Measurements from ENCODE around the gene TAS2R42.

TAS2R42 gene

GRCh38 chr12:11186837-11187236 lies at the start of gene TAS2R42:
Gene TAS2R42 (minus strand): TSS chr12:11186937. CDS start chr12:11186937, 0 bp downstream.
- no peak for DNase-seq

GRCh38 chr12:11233532-11233931 lies 46.8 kb upstream of the TAS2R42 start:
- no peak for DNase-seq

GRCh38 chr12:11228296-11228879 lies 41.7 kb upstream of the TAS2R42 start:
- peak; percentile 45 for DNase-seq

- DNase-seq = no peak
These were observed 40.6 kb upstream of the TAS2R42 start for GRCh38 chr12:11227373-11227772.

- no peak for DNase-seq
These were observed 22.4 kb upstream of the TAS2R42 start for GRCh38 chr12:11209113-11209512.

GRCh38 chr12:11204173-11204572 lies 17.4 kb upstream of the TAS2R42 start:
- no peak for DNase-seq

- no peak for DNase-seq
These were observed 16.1 kb upstream of the TAS2R42 start for GRCh38 chr12:11202811-11203210.

- no peak for DNase-seq
These were observed 3.7 kb downstream of the TAS2R42 start for GRCh38 chr12:11183011-11183410.

GRCh38 chr12:11182529-11182928 lies 4.2 kb downstream of the TAS2R42 start:
- DNase-seq = no peak

- DNase-seq = no peak
These were observed 8.5 kb downstream of the TAS2R42 start for GRCh38 chr12:11178250-11178649.

GRCh38 chr12:11174022-11174421 lies 12.7 kb downstream of the TAS2R42 start:
- no peak for DNase-seq

- no peak for DNase-seq
These were observed 14.6 kb downstream of the TAS2R42 start for GRCh38 chr12:11171969-11172675.

- peak; percentile 95 for DNase-seq
These were observed 15.4 kb downstream of the TAS2R42 start, which contains the start of gene SMIM10L1 for GRCh38 chr12:11171145-11171968. Gene SMIM10L1 (plus strand): TSS chr12:11171194. CDS start chr12:11171357, 163 bp downstream.

GRCh38 chr12:11170810-11171144 lies 16.0 kb downstream of the TAS2R42 start:
- no peak for DNase-seq

GRCh38 chr12:11166300-11166699 lies 20.4 kb downstream of the TAS2R42 start:
- no peak for DNase-seq

- no peak for DNase-seq
These were observed 22.4 kb downstream of the TAS2R42 start for GRCh38 chr12:11164384-11164783.

GRCh38 chr12:11162502-11162901 lies 24.2 kb downstream of the TAS2R42 start:
- peak; percentile 5 for DNase-seq

- DNase-seq = no peak
These were observed 27.8 kb downstream of the TAS2R42 start for GRCh38 chr12:11158885-11159444.

GRCh38 chr12:11154400-11154925 lies 32.3 kb downstream of the TAS2R42 start:
- no peak for DNase-seq

GRCh38 chr12:11152725-11153124 lies 34.0 kb downstream of the TAS2R42 start:
- no peak for DNase-seq

GRCh38 chr12:11150832-11151231 lies 35.9 kb downstream of the TAS2R42 start:
- no peak for DNase-seq

- DNase-seq = no peak
These were observed 39.3 kb downstream of the TAS2R42 start for GRCh38 chr12:11147420-11147819.

GRCh38 chr12:11144297-11144696 lies 42.4 kb downstream of the TAS2R42 start:
- no peak for DNase-seq

Data from activated CD4-positive, alpha-beta T cell treated with anti-CD3 and anti-CD28 coated beads, Interleukin-10, Interleukin-2, amounts not matched to agents 100 ng/mL and 50 ng/mL, durations not matched to agents 16 hours and 8 hours (primary cell).